RWPE1 (cell line): ENCODE data around the gene TIMM13.
"Not testable (repeated sequence)": the region's sequence is repeated elsewhere in the genome, so short reads cannot be mapped to it uniquely, and the experiment has no call there.

Source experiments
- CTCF ChIA-PET: fragments of 350-600 bp; sonication (Branson Sonifier 250); formaldehyde crosslinking; extraction: SDS; loops from one replicate; lab custom pipeline; 2021; lab: Yijun Ruan, JAX
- POLR2A ChIA-PET: fragments of 400-600 bp; formaldehyde crosslinking; extraction: SDS; loops from one replicate; lab custom pipeline; 2020; ENCODE audit warnings: antibody characterized with exemption; ENCODE audit not compliant: low non-redundant PET; lab: Yijun Ruan, JAX
- DNase-seq: peaks from one replicate; pipeline ENCODE4 v3.0.0; 2012; ENCODE audit warnings: low spot score
- H3K27ac ChIP-seq: fragments of 450-650 bp; 2 replicates; pipeline ENCODE4 v1.5.1; 2017
- CTCF ChIP-seq: fragments of 450-650 bp; conservative IDR thresholded peaks from 2 replicates; pipeline ENCODE4 v1.5.1; 2017; ENCODE audit warnings: low read depth, mild to moderate bottlenecking

Gene TIMM13

GRCh38 chr19:2420490-2420889 lies 6.9 kb downstream of the TIMM13 start:
- DNase-seq = no peak
- ChIA-PET CTCF (interaction anchor here (0.5 kb wide), 1 partner anchor 426 kb away, joined by 4 read pairs; no protein-coding TSS in a partner anchor), POLR2A (no interaction called here)

DNA sequence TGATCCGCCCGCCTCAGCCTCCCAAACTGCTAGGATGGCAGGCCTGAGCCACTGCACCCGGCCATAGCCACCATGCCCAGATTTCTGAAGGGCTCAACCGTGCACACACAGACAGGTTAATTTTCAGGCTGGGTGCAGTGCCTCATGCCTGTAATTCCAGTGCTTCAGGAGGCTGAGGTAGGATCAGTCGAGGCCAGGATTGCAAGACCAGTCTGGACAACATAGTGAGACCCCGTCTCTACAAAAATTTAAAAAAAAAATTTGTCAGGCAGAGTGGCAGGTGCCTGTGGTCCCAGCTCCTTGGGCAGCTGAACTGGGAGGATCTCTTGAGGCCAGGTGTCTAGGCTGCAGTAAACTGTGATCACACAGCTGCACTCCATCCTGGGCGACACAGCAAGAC lies 7.6 kb downstream of the TIMM13 start:
- H3K27ac ChIP-seq = no peak overlapping the region
- CTCF ChIA-PET = interaction anchor here (0.6 kb wide), 1 partner anchor 954 kb away, joined by 4 read pairs; no protein-coding TSS in a partner anchor
- POLR2A ChIA-PET = no interaction called here
- DNase-seq = no peak
- no peak for TF ChIP-seq CTCF

More at GRCh38 chr19:2420490-2420889, 6.9 kb downstream of the TIMM13 start:
- no peak for TF ChIP-seq CTCF
- H3K27ac ChIP-seq = no peak overlapping the region

- no peak for TF ChIP-seq CTCF
- ChIA-PET CTCF (interaction anchor here (0.9 kb wide), 1 partner anchor 20 kb away, joined by 6 read pairs; no protein-coding TSS in a partner anchor), POLR2A (no interaction called here)
- peak overlapping the region; percentile 45 for H3K27ac ChIP-seq
- no peak for DNase-seq
These were observed 9.4 kb downstream of the TIMM13 start for GRCh38 chr19:2417881-2418406.

- H3K27ac ChIP-seq = peak overlapping the region; percentile 45
- DNase-seq, POLR2A ChIA-PET: not testable (repeated sequence)
- CTCF ChIA-PET = interaction anchor here (0.9 kb wide), 1 partner anchor 20 kb away, joined by 6 read pairs; no protein-coding TSS in a partner anchor
These were observed 9.9 kb downstream of the TIMM13 start for GRCh38 chr19:2417436-2417835.

DNA sequence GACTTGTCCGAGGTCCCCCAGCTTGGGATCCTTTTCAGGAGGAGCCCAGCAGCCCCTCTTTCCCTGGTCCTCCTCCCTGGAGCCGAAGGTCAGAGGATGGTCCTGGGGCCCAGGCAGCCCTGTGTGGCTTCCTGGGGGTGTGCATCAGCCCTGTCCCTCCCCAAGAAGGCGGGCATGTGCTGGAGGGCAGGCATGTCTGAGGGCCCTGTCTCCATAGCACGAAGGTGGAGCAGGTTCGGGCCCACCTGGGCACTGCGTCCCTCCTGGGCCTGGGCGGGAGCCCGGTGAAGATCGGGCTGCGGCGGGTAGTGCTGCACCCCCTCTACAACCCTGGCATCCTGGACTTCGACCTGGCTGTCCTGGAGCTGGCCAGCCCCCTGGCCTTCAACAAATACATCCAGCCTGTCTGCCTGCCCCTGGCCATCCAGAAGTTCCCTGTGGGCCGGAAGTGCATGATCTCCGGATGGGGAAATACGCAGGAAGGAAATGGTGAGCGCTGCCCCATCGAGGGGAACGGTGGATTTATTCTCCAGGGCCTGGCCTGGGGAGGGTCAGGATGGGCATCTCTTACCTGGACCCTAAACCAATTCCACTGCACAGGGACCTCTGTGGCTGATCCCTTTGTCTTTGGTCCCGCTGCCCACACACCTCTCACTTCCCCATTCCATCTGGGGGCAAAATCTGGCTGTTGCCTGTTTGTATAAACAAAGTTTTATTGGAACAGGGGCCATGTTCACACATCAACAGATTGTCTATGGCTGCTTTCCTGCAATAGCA lies 10.9 kb downstream of the TIMM13 start:
- no peak for TF ChIP-seq CTCF
- POLR2A ChIA-PET = no interaction called here
- CTCF ChIA-PET = interaction anchor here (0.6 to 0.9 kb wide), 2 partner anchors 21 to 42 kb away, joined by 4 to 6 read pairs; no protein-coding TSS in a partner anchor
- peak overlapping the region; percentile 45 for H3K27ac ChIP-seq
- DNase-seq = no peak

DNA sequence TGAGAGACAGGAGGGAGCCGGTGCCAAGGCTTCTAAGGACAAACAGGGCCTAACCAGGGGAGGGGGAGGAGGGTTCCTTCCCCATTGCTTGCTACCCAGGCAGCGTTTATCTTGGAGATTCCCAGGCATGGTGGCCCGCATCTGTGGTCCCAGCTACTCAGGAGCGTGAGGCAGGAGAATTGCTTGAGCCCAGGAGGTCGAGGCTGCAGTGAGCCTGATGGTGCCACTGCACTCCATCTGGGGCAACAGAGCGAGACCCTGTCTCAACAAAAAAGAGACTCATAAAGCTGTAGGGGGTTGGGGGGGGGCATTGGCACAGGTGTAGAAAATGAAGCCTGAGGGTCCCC lies 11.4 kb downstream of the TIMM13 start:
- TF ChIP-seq CTCF = no peak
- DNase-seq = no peak
- ChIA-PET CTCF (interaction anchor here (0.6 kb wide), 1 partner anchor 42 kb away, joined by 4 read pairs; no protein-coding TSS in a partner anchor), POLR2A (no interaction called here)
- H3K27ac ChIP-seq = peak overlapping the region; percentile 45
